Right lobe of liver (tissue), 6 donors: ENCODE measurements around the gene NGB. TPM values are rescaled to one million over a fixed set of nuclear protein-coding genes. Genes with fewer than 3 reads are reported as not detected.

Experiments
- ATAC-seq, 4 donors: fragments of 200-7000 bp; cut with Tn5 transposase; one replicate each; pipeline ENCODE4 v1.9.1; 2020; ENCODE audit warnings: mild to moderate bottlenecking in 4 of 4, moderate library complexity in 4 of 4
- DNase-seq, 3 donors: peaks; one replicate each; pipeline ENCODE4 v3.0.0-alpha.2; 2020
- H3K27ac ChIP-seq, 3 donors: fragments of 200-600 bp; one replicate each; pipeline ENCODE4 v1.8.0; 2022
- H3K27me3 ChIP-seq, 2 donors: fragments of 200-600 bp; one replicate each; pipeline ENCODE4 v1.8.0; 2022
- H3K36me3 ChIP-seq, 4 donors: fragments of 200-600 bp; sonication (generic) in 1 of 4; one replicate each; pipeline versions ENCODE4 v1.5.1 to v1.8.0; 2017 to 2022; ENCODE audit warnings: control low read depth in 1 of 4
- H3K4me1 ChIP-seq, 4 donors: fragments of 200-600 bp; sonication (generic) in 1 of 4; one replicate each; pipeline versions ENCODE4 v1.5.1 to v1.8.0; 2017 to 2022; ENCODE audit warnings: control low read depth in 1 of 4
- H3K4me3 ChIP-seq, 3 donors: fragments of 200-600 bp; one replicate each; pipeline ENCODE4 v1.8.0; 2022
- H3K9me3 ChIP-seq, 4 donors: fragments of 200-600 bp; sonication (generic) in 1 of 4; one replicate each; pipeline versions ENCODE4 v1.5.1 to v1.8.0; 2017 to 2022; ENCODE audit warnings: control low read depth in 1 of 4
- POLR2A ChIP-seq: fragments of 450-650 bp; IDR thresholded peaks from one replicate; pipeline ENCODE4 v1.6.1; 2017; ENCODE audit warnings: antibody characterized with exemption, mild to moderate bottlenecking
- WGBS: methylation state at CpG from one replicate; pipeline ENCODE4 v1.1.6; 2018; ENCODE audit warnings: low coverage, low lambda C conversion rate; ENCODE audit not compliant: insufficient coverage; ENCODE audit errors: missing lambda C conversion rate; 5-methylcytosine and 5-hydroxymethylcytosine counted together
- intact Hi-C, 2 donors: fragments of 100-400 bp; cut with DNase I; formaldehyde crosslinking; loops; one replicate each; pipeline versions ENCODE4 v1.11.2 to v1.14.1; 2022
- total RNA-seq, 6 experiments: library from RNA; depleted of rRNA in 2 of 6; stranded (reverse); fragments of >200 nt in 2 of 6; fragmentation: NEBNext Ultra II Directional in 3 of 6; extraction: Animal tissue kit (Norgen Biotek cat#: 25700) in 3 of 6; gene quantifications; one replicate each; pipeline versions ENCODE4 v1.1.0 to v1.2.4, GENCODE V29; 2016 to 2023
- TF ChIP-seq, protein P1 (sequence below), 4 donors: fragments of 200-600 bp in 3 of 4; fragments of 450-650 bp in 1 of 4; IDR thresholded peaks; one replicate each; pipeline versions ENCODE4 v1.5.1 to v1.8.0; 2016 to 2022; ENCODE audit warnings: antibody characterized with exemption in 4 of 4, mild to moderate bottlenecking in 2 of 4
- donor health status: DM: no; HTN: yes; CAD: no.
- donor health status: DM: no; HTN: no; CAD: no.
- donor health status: DM: no; HTN: no; CAD: no.
- donor health status: DM: no; HTN: yes; CAD: no.
- donor health status: DM: no; HTN: yes; CAD: no.

NGB gene
- total RNA-seq, 6 experiments from 2014 or later, result not detected

DNA sequence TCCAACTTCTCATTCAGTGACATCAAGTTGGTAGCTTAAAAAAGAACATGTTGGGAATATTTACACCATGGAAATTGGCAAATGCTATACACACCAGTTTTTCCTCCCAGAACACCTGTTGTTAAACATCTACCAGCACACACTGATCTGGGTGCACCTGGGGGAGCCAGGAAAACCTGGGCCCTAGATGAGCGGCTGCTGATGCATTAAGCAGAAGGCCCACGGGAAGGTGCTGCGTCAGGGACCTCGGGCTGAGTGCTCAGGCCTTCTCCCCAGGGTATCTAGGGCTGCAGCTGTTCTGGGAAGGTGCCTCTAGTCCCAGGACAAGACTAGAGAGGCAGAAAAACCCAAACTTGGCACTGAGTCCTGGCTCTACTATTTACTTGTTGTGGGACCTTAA, 2.8 kb upstream of the NGB start:
- H3K9me3 ChIP-seq, result no peaks in the 10 kb centered on the region
- no peaks in the 10 kb centered on the region for H3K36me3 ChIP-seq
- intact Hi-C loops, result no loop called here
- H3K27ac ChIP-seq, result no peak overlapping the region
- H3K4me1 ChIP-seq, result no peaks in the 10 kb centered on the region
- ATAC-seq, result no peak
- TF ChIP-seq POLR2A, result no peak
- TF ChIP-seq, protein P1, sequence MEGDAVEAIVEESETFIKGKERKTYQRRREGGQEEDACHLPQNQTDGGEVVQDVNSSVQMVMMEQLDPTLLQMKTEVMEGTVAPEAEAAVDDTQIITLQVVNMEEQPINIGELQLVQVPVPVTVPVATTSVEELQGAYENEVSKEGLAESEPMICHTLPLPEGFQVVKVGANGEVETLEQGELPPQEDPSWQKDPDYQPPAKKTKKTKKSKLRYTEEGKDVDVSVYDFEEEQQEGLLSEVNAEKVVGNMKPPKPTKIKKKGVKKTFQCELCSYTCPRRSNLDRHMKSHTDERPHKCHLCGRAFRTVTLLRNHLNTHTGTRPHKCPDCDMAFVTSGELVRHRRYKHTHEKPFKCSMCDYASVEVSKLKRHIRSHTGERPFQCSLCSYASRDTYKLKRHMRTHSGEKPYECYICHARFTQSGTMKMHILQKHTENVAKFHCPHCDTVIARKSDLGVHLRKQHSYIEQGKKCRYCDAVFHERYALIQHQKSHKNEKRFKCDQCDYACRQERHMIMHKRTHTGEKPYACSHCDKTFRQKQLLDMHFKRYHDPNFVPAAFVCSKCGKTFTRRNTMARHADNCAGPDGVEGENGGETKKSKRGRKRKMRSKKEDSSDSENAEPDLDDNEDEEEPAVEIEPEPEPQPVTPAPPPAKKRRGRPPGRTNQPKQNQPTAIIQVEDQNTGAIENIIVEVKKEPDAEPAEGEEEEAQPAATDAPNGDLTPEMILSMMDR (IDR thresholded peaks at IDR 0.05), result no peak
- H3K27me3 ChIP-seq, result peaks cover 0 to 6% of the 10 kb centered on the region in 2 donors
- no peak for DNase-seq
- no peak overlapping the region for H3K4me3 ChIP-seq
- no CpG with 5 or more reads among the region's 4 CpGs for WGBS

GRCh38 chr14:77272261-77272660, 1.3 kb upstream of the NGB start:
- no peak for TF ChIP-seq POLR2A
- TF ChIP-seq, protein P1 (IDR thresholded peaks at IDR 0.05), result no peak
- H3K4me3 ChIP-seq, result no peak overlapping the region
- no peaks in the 10 kb centered on the region for H3K9me3 ChIP-seq
- H3K27ac ChIP-seq, result no peak overlapping the region
- DNase-seq (no peak), ATAC-seq (no peak)
- H3K27me3 ChIP-seq, result peaks cover 0 to 6% of the 10 kb centered on the region in 2 donors
- intact Hi-C loops, result no loop called here
- H3K36me3 ChIP-seq, result no peaks in the 10 kb centered on the region
- 78% methylated on average over 3 of the region's 4 CpGs for WGBS
- H3K4me1 ChIP-seq, result no peaks in the 10 kb centered on the region

DNA sequence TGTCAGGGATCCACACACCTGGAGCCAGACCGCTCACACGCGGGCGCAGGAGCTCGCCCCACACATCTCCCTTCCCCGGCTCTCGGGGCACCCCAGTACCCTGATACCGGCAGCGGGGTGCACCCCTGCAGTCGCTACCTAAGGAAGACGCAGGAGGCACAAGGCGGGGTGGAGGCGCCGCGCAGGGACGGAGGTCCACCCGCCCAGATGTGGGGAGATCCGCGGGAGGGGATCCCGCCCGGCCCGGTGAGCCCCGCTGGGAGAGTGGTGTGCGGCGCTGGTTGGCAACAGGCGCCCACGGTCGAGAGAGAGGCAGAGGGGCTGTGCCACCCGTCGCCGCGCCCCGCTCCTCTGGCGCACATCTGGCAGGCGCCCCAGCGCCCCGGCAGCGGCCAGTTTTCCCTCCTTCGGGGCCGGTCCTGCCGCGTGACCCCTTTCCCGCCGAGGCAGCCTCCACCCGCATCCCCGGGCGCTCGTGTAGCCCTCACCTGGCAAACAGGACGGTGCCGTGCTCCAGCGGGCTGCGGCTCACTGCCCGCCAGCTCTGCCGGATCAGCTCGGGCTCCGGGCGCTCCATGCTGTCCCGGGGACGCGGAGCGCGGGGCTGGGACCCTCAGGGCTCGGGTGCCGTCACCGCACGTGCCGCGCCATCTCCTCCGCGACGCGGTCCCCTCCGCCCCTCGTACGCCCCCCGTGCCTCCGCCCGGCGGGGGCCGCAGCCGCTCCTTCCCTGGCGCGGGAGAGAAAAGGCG, 469 bp downstream of the NGB start:
- Histone ChIP-seq H3K9me3 (no peaks in the 10 kb centered on the region), H3K4me1 (no peaks in the 10 kb centered on the region), H3K27ac (no peak overlapping the region), H3K4me3 (no peak overlapping the region), H3K36me3 (no peaks in the 10 kb centered on the region), H3K27me3 (peaks cover 0 to 6% of the 10 kb centered on the region in 2 donors)
- DNase-seq (no peak), ATAC-seq (no peak)
- TF ChIP-seq, protein P1 (IDR thresholded peaks at IDR 0.05), result no peak
- TF ChIP-seq POLR2A, result no peak
- intact Hi-C loops, result no loop called here
- 0% methylated on average over 12 of the region's 84 CpGs for WGBS

DNA sequence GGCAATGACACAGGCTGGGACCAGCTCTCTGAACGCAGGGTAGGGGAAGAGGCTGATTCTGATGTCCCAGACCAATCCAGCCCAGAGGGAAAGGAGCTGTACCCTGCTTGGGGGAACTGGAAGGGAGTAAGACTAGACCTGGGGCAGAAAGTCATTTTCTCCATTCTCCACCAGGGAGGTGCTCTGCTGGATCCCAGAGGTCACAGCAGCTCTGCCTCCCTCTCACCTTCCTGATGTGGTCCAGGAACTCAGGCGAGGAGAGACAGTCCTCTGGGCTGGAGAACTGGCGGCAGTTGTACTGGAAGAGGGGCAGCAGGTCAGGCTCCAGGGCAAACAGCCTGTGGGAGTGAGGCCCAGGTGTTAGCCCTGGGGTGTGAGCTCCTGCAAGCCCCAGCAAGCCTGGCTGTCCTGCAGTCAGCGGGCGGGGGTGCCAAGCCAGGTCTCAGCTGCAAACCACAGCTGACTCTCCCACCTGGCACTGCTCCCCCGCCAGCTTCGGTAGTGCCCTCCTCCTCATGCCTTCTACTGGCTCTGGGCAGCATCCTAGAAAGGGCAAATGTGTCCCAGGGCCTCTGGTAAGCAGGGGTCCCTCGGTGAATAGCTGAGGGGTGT, 1.9 kb downstream of the NGB start:
- 33% methylated on average over 3 of the region's 8 CpGs for WGBS
- Histone ChIP-seq H3K36me3 (no peaks in the 10 kb centered on the region), H3K27me3 (peaks cover 0 to 6% of the 10 kb centered on the region in 2 donors), H3K27ac (no peak overlapping the region), H3K9me3 (no peaks in the 10 kb centered on the region), H3K4me1 (no peaks in the 10 kb centered on the region), H3K4me3 (no peak overlapping the region)
- TF ChIP-seq, protein P1 (IDR thresholded peaks at IDR 0.05), result no peak
- TF ChIP-seq POLR2A, result no peak
- peak in 1 of 4 donors; percentile 11 for ATAC-seq
- DNase-seq, result no peak
- intact Hi-C loops, result no loop called here
